CD4-positive, alpha-beta T cell (primary cell): Measurements from ENCODE around the gene RNF126. TPM values are rescaled to one million over a fixed set of nuclear protein-coding genes. Genes with fewer than 3 reads are reported as not detected.
A peak's percentile ranks its signal among the peaks of the same experiment; 100 is the strongest.

ENCODE experiments used
- ATAC-seq: fragments of 200-7000 bp; cut with Tn5 transposase; one replicate; pipeline ENCODE4 v1.10.0; 2022; ENCODE audit warnings: mild to moderate bottlenecking; ENCODE audit not compliant: poor library complexity
- CTCF ChIA-PET: fragments of 350-600 bp; sonication (Branson Sonifier 250); formaldehyde crosslinking; loops from one replicate; lab custom pipeline; 2021; ENCODE audit warnings: antibody characterized with exemption, inconsistent platforms; lab: Charles Lee
- POLR2A ChIA-PET: fragments of 350-600 bp; sonication (Branson Sonifier 250); formaldehyde crosslinking; loops from one replicate; lab custom pipeline; 2021; ENCODE audit warnings: antibody characterized with exemption, inconsistent platforms; lab: Charles Lee
- DNase-seq, 14 experiments: peaks; one replicate each; pipeline ENCODE4 v3.0.0-alpha.2; 2013 to 2020; ENCODE audit warnings: mixed read lengths in 2 of 14
- H3K27ac ChIP-seq, 2 donors: one replicate each; pipeline versions ENCODE4 v1.5.1 to v1.7.0; 2013; ENCODE audit warnings: low read length in 2 of 2, low read depth in 1 of 2, mild to moderate bottlenecking in 1 of 2
- H3K27me3 ChIP-seq, 2 experiments: 1 replicate in 1 of 2; 2 replicates in 1 of 2; pipeline versions ENCODE4 v1.6.1 to v1.7.0; 2013; ENCODE audit warnings: low read length in 2 of 2, control low read depth in 1 of 2, mild to moderate bottlenecking in 1 of 2, moderate library complexity in 1 of 2; ENCODE audit not compliant: insufficient read depth in 2 of 2, control insufficient read depth in 1 of 2
- H3K36me3 ChIP-seq: one replicate; pipeline ENCODE4 v1.6.1; 2013; ENCODE audit warnings: low read length, control low read depth; ENCODE audit not compliant: insufficient read depth
- H3K4me1 ChIP-seq: one replicate; pipeline ENCODE4 v1.6.1; 2013; ENCODE audit warnings: low read length, control low read depth; ENCODE audit not compliant: insufficient read depth
- H3K4me3 ChIP-seq: one replicate; pipeline ENCODE4 v1.5.1; 2013; ENCODE audit warnings: mild to moderate bottlenecking, low read length, moderate library complexity
- H3K9me3 ChIP-seq, 2 experiments: 1 replicate in 1 of 2; 2 replicates in 1 of 2; pipeline versions ENCODE4 v1.6.1 to v1.7.0; 2013; ENCODE audit warnings: low read length in 2 of 2, mild to moderate bottlenecking in 2 of 2, control low read depth in 1 of 2, moderate library complexity in 1 of 2; ENCODE audit not compliant: control insufficient read depth in 1 of 2, insufficient read depth in 1 of 2
- H3K27ac Mint-ChIP-seq: one replicate; pipeline ENCODE4 v1.8.0; 2020; ENCODE audit warnings: mixed read lengths
- H3K27me3 Mint-ChIP-seq: one replicate; pipeline ENCODE4 v1.8.0; 2021; ENCODE audit warnings: mixed read lengths
- H3K36me3 Mint-ChIP-seq: one replicate; pipeline ENCODE4 v1.8.0; 2021; ENCODE audit warnings: low read depth, mixed read lengths
- H3K4me1 Mint-ChIP-seq: one replicate; pipeline ENCODE4 v1.8.0; 2021; ENCODE audit warnings: low read depth, mixed read lengths
- H3K4me3 Mint-ChIP-seq: one replicate; pipeline ENCODE4 v1.8.0; 2020; ENCODE audit warnings: mild to moderate bottlenecking, mixed read lengths
- H3K9me3 Mint-ChIP-seq: one replicate; pipeline ENCODE4 v1.8.0; 2020; ENCODE audit warnings: mixed read lengths
- intact Hi-C, 2 experiments: fragments of 100-400 bp; cut with DNase I in 1 of 2; cut with micrococcal nuclease in 1 of 2; formaldehyde crosslinking; loops; one replicate each; pipeline versions ENCODE4 v1.15.1 to v1.9.0; 2023 to 2025; cut with DNase I, micrococcal nuclease
- total RNA-seq, 174 experiments: library from RNA in 2 of 174; stranded (reverse) in 2 of 174; gene quantifications; one replicate each; pipeline ENCODE4 v1.2.3 and lab custom pipeline; 2021 to 2026
- TF ChIP-seq, protein P1 (sequence below): fragments of 200-600 bp; IDR thresholded peaks from one replicate; pipeline ENCODE4 v1.8.0; 2022; ENCODE audit warnings: antibody characterized with exemption, mild to moderate bottlenecking

Gene RNF126
- total RNA-seq, 2 experiments from 2014 or later: 112 to 119 TPM

DNA sequence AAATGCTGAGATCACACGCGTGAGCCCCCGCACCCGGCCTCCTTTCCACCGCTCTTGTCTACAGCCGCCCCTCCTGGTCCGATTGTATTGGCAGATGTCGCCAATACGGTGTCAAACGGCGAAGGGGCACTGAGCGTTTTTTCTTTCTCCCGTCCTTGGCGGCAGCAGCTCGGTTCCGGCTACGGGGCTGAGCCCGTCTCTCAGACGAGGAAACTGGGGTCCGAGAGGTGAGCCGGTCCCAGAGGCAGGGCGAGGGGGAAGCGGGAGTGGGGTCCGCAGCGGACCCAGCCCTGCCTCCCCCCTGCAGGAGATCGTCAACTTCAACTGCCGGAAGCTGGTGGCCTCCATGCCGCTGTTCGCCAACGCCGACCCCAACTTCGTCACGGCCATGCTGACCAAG lies 50.1 kb downstream of the RNF126 start:
- H3K27me3 Mint-ChIP-seq: peaks cover 3% of the 10 kb centered on the region
- ChIA-PET POLR2A (interaction anchor here (3.2 kb wide), 1 partner anchor 48 kb away, joined by 14 read pairs; no protein-coding TSS in a partner anchor), CTCF (no interaction called here)
- intact Hi-C loops: no loop called here
- Histone ChIP-seq H3K27ac (no peak overlapping the region), H3K9me3 (no peaks in the 10 kb centered on the region), H3K4me3 (no peak overlapping the region), H3K36me3 (peaks cover 13% of the 10 kb centered on the region), H3K4me1 (peaks cover 43% of the 10 kb centered on the region), H3K27me3 (no peaks in the 10 kb centered on the region)
- H3K4me1 Mint-ChIP-seq: peaks cover 25% of the 10 kb centered on the region
- peaks cover 21% of the 10 kb centered on the region for H3K36me3 Mint-ChIP-seq
- no peaks in the 10 kb centered on the region for H3K9me3 Mint-ChIP-seq
- H3K4me3 Mint-ChIP-seq: peak overlapping the region; percentile 34
- TF ChIP-seq, protein P1, sequence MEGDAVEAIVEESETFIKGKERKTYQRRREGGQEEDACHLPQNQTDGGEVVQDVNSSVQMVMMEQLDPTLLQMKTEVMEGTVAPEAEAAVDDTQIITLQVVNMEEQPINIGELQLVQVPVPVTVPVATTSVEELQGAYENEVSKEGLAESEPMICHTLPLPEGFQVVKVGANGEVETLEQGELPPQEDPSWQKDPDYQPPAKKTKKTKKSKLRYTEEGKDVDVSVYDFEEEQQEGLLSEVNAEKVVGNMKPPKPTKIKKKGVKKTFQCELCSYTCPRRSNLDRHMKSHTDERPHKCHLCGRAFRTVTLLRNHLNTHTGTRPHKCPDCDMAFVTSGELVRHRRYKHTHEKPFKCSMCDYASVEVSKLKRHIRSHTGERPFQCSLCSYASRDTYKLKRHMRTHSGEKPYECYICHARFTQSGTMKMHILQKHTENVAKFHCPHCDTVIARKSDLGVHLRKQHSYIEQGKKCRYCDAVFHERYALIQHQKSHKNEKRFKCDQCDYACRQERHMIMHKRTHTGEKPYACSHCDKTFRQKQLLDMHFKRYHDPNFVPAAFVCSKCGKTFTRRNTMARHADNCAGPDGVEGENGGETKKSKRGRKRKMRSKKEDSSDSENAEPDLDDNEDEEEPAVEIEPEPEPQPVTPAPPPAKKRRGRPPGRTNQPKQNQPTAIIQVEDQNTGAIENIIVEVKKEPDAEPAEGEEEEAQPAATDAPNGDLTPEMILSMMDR: no peak
- ATAC-seq (no peak), DNase-seq (no peak)
- H3K27ac Mint-ChIP-seq: no peak overlapping the region

DNA sequence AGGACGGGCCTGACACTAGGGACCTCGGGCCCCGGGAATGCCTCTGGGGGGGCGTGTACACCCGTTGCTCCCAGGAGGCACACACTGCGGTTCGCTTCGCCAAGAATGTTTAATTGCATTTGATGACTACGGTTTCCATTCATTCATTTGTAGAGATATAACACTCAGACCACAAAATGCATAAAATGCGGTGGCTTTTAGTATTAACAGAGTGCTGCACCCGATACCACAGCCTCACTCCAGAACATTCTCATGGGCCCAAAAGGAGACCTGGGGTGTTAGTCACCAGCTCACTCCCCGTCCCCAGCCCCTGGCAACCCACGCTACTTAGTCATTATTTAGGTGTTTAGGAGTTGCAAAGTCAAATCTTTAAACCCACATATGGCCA lies 51.5 kb downstream of the RNF126 start:
- Mint-ChIP-seq H3K36me3 (peaks cover 13% of the 10 kb centered on the region), H3K27ac (peak overlapping the region; percentile 85), H3K27me3 (peaks cover 3% of the 10 kb centered on the region), H3K4me3 (peak overlapping the region; percentile 95), H3K9me3 (no peaks in the 10 kb centered on the region), H3K4me1 (peaks cover 25% of the 10 kb centered on the region)
- Histone ChIP-seq H3K36me3 (peaks cover 10% of the 10 kb centered on the region), H3K4me1 (peaks cover 43% of the 10 kb centered on the region), H3K27ac (peak overlapping the region; percentile 29 to 67), H3K9me3 (no peaks in the 10 kb centered on the region), H3K4me3 (peak overlapping the region; percentile 65), H3K27me3 (no peaks in the 10 kb centered on the region)
- peak; percentile 33 for ATAC-seq
- peak in 9 of 14 experiments; percentile 26 to 76 (median 46) for DNase-seq
- POLR2A ChIA-PET: interaction anchor here (1.0 to 3.2 kb wide), 4 partner anchors 34 to 101 kb away, joined by 3 to 14 read pairs (median 6); partner anchors contain the start of gene RNF126
- TF ChIP-seq, protein P1: no peak
- CTCF ChIA-PET: interaction anchor here (1.1 to 2.0 kb wide), 2 partner anchors 27 to 101 kb away, joined by 3 to 6 read pairs; no protein-coding TSS in a partner anchor
- intact Hi-C loops: loop anchor here (1.0 to 2.0 kb wide), 4 partner anchors 21 to 69 kb away; partner anchors contain the start of genes POLRMT (in 1 of the 2) and RNF126 (in 1 of the 2)

DNA sequence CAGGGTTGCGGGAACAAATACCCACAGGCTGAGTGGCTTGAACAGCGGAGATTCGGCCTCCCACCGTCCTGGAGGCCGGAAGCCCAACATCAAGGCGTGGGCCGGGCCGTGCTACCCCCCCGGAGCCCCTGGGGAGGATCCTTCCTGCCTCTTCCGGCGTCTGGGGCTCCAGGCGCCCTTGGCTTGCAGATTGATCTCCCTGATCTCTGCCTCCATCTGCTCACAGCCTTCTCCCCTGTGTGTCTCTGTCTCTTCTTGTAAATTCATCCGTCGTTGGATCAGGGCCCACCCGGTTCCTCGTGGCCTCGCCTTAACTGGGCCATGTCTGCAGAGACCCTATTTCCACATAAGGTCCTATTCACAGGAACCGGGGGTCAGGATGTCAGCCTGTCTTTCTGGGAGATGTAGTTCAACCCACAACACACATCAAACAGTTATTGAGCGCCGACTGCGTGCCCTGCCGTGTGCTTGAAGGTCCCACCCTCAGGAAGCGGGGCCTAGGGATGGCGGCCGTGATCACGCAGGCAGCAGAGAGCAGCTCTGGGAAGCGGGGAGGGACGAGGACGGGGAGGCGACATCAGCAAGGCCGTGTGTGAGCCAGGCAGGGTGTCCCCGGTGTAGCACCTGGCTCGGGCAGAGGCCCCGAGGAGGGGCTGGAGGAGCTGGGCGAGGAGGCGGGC lies 52.1 kb downstream of the RNF126 start:
- peak; percentile 71 for ATAC-seq
- Mint-ChIP-seq H3K27ac (peak overlapping the region; percentile 85), H3K36me3 (peaks cover 13% of the 10 kb centered on the region), H3K4me3 (peak overlapping the region; percentile 95), H3K4me1 (peaks cover 25% of the 10 kb centered on the region), H3K27me3 (peaks cover 3% of the 10 kb centered on the region), H3K9me3 (no peaks in the 10 kb centered on the region)
- H3K4me1 ChIP-seq: peaks cover 43% of the 10 kb centered on the region
- intact Hi-C loops: loop anchor here (1.0 to 2.0 kb wide), 4 partner anchors 22 to 70 kb away; partner anchors contain the start of genes POLRMT (in 1 of the 2) and RNF126 (in 1 of the 2)
- POLR2A ChIA-PET: interaction anchor here (0.8 to 3.2 kb wide), 5 partner anchors 33 to 100 kb away, joined by 3 to 14 read pairs (median 5); partner anchors contain the start of gene RNF126
- CTCF ChIA-PET: interaction anchor here (1.1 to 2.0 kb wide), 2 partner anchors 27 to 100 kb away, joined by 3 to 6 read pairs; no protein-coding TSS in a partner anchor
- TF ChIP-seq, protein P1: no peak
- peak overlapping the region; percentile 65 for H3K4me3 ChIP-seq
- H3K27me3 ChIP-seq: no peaks in the 10 kb centered on the region
- peak; percentile 33 to 90 (median 56) for DNase-seq
- H3K9me3 ChIP-seq: no peaks in the 10 kb centered on the region
- H3K36me3 ChIP-seq: peaks cover 10% of the 10 kb centered on the region
- peak overlapping the region; percentile 29 to 67 for H3K27ac ChIP-seq
